ENCODE measurements around the gene ADTRP.

- TF ChIP-seq, protein P1, sequence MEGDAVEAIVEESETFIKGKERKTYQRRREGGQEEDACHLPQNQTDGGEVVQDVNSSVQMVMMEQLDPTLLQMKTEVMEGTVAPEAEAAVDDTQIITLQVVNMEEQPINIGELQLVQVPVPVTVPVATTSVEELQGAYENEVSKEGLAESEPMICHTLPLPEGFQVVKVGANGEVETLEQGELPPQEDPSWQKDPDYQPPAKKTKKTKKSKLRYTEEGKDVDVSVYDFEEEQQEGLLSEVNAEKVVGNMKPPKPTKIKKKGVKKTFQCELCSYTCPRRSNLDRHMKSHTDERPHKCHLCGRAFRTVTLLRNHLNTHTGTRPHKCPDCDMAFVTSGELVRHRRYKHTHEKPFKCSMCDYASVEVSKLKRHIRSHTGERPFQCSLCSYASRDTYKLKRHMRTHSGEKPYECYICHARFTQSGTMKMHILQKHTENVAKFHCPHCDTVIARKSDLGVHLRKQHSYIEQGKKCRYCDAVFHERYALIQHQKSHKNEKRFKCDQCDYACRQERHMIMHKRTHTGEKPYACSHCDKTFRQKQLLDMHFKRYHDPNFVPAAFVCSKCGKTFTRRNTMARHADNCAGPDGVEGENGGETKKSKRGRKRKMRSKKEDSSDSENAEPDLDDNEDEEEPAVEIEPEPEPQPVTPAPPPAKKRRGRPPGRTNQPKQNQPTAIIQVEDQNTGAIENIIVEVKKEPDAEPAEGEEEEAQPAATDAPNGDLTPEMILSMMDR (IDR thresholded peaks at IDR 0.05) = no peak
- no peak for TF ChIP-seq EZH2 (IDR thresholded peaks at IDR 0.05; ENCODE audit: borderline replicate concordance, insufficient read depth, low read depth, low read length, poor library complexity, severe bottlenecking)
Measured at GRCh38 chr6:11826779-11827178, 48.2 kb upstream of the ADTRP start.

Measured in B cell (primary cell).